ENCODE measurements around the gene SPATA2L. TPM values are rescaled to one million over a fixed set of nuclear protein-coding genes. Genes with fewer than 3 reads are reported as not detected.

SPATA2L gene
- total and polyA plus RNA-seq, 2 of the 8 experiments (the other 6 are each of a cell fraction or from before 2014, with no cell fraction given) = 9.3 to 12.5 TPM

DNA sequence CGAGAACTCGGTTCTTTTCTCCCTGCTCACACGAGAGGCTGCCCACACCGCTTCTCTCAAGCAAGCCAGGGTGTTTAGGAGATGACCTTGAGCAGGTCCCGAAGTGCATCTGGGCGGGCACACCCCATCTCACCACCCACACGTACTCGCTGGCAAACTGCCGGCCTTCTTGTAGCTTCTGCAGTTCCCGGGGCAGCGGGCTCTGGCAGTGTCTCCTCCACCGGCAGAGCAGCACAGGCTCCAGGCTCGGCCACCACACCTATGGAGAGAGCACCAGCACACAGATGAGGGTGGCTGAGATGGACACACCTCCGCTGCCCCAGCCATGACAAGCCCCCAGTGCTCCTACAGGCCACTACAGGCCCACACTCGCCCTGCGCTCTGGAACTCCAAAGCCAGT, 43.3 kb upstream of the SPATA2L start:
- Histone ChIP-seq H3K4me3 (ENCODE audit: extremely low read depth in 1 of 4, insufficient read depth in 2 of 4, low read depth in 3 of 4, low read length in 4 of 4) (no peak overlapping the region), H2BK15ac (ENCODE audit: low read length) (no peak overlapping the region), H3K18ac (ENCODE audit: extremely low read depth, low read length) (no peak overlapping the region), H3K27ac (ENCODE audit: low read depth, low read length) (no peak overlapping the region), H2BK20ac (ENCODE audit: low read length) (no peak overlapping the region), H3K79me2 (ENCODE audit: control insufficient read depth in 1 of 2, insufficient read depth in 2 of 2, low read length in 2 of 2) (no peaks in the 10 kb centered on the region), H2BK120ac (replicated peaks; ENCODE audit: low read depth, low read length) (no peak overlapping the region), H3K79me1 (ENCODE audit: low read depth, low read length) (peaks cover 2% of the 10 kb centered on the region; the same call in 1 of the 2 replicates), H3K23me2 (ENCODE audit: low read depth, low read length) (no peaks in the 10 kb centered on the region), H3K36me3 (ENCODE audit: control insufficient read depth in 2 of 4, insufficient read depth in 4 of 4, low read length in 3 of 4) (peaks cover 24 to 67% (median 53%) of the 10 kb centered on the region in 4 experiments), H3K14ac (ENCODE audit: insufficient read length) (no peak overlapping the region), H3K23ac (ENCODE audit: insufficient read length) (no peak overlapping the region), H3K4me2 (ENCODE audit: insufficient read depth in 1 of 2, low read depth in 2 of 2, low read length in 2 of 2) (no peak overlapping the region), H4K5ac (ENCODE audit: insufficient read length, low read depth, low read length) (no peak overlapping the region), H2BK12ac (ENCODE audit: low read depth, low read length) (no peak overlapping the region), H2AK5ac (ENCODE audit: low read depth, low read length) (no peak overlapping the region), H3K56ac (replicated peaks; ENCODE audit: insufficient read length, low read depth, low read length) (no peak overlapping the region), H3K4ac (replicated peaks; ENCODE audit: insufficient read length, low read depth, low read length) (no peak overlapping the region), H3K4me1 (replicated peaks in 1 of 4; ENCODE audit: control insufficient read depth in 3 of 4, insufficient read depth in 4 of 4, low read length in 3 of 4) (no peaks in the 10 kb centered on the region), H3K27me3 (replicated peaks in 1 of 4; ENCODE audit: control insufficient read depth in 3 of 4, extremely low read depth in 1 of 4, insufficient read depth in 3 of 4, low read length in 3 of 4) (no peaks in the 10 kb centered on the region), H4K91ac (replicated peaks; ENCODE audit: insufficient read length, low read length) (no peak overlapping the region), H2AFZ (ENCODE audit: low read length) (no peak overlapping the region), H4K20me1 (replicated peaks in 1 of 2; ENCODE audit: control insufficient read depth in 1 of 2, insufficient read depth in 2 of 2, low read length in 2 of 2) (peaks cover 1 to 12% of the 10 kb centered on the region in 2 experiments), H4K8ac (ENCODE audit: extremely low read depth, insufficient read depth, low read length) (no peak overlapping the region), H2BK5ac (ENCODE audit: low read depth, low read length) (no peak overlapping the region), H3K9me3 (ENCODE audit: insufficient read depth in 2 of 2, low read depth in 1 of 2, low read length in 1 of 2) (no peaks in the 10 kb centered on the region), H3K9ac (replicated peaks in 1 of 4; ENCODE audit: extremely low read depth in 1 of 4, low read depth in 3 of 4, low read length in 3 of 4) (no peak overlapping the region)
- CTCF ChIA-PET (ENCODE audit: partially characterized antibody) = interaction anchor here (2.0 kb wide), 1 partner anchor 39 kb away, joined by 7 read pairs; no protein-coding TSS in a partner anchor
- POLR2A ChIA-PET (ENCODE audit: partially characterized antibody) = interaction anchor here (0.7 to 2.0 kb wide), 4 partner anchors 20 to 578 kb away, joined by 3 to 4 read pairs (median 4); no protein-coding TSS in a partner anchor
- FAIRE-seq (no peak), DNase-seq (ENCODE audit: low read depth in 1 of 2, low spot score in 2 of 2) (no peak)
- WGBS, 2 experiments (ENCODE audit: extremely low coverage in 1 of 2, insufficient coverage in 1 of 2, insufficient read length in 1 of 2, insufficient replicate concordance in 2 of 2, low coverage in 1 of 2, low lambda C conversion rate in 2 of 2, missing lambda C conversion rate in 1 of 2) = 90% methylated on average over 14 of the region's 16 CpGs; no CpG with 5 or more reads in 1 of the 2 experiments
- TF ChIP-seq, protein P1, sequence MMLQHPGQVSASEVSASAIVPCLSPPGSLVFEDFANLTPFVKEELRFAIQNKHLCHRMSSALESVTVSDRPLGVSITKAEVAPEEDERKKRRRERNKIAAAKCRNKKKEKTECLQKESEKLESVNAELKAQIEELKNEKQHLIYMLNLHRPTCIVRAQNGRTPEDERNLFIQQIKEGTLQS (IDR thresholded peaks at IDR 0.05; ENCODE audit: insufficient read depth, low read depth, low read length) = no peak

All from H1 (cell line).